GM19099 (cell line): ENCODE measurements around the gene AIRE.

Source experiments
- POLR2A ChIP-seq: IDR thresholded peaks from 3 replicates; pipeline ENCODE4 v1.6.1; 2011; ENCODE audit warnings: low read depth; ENCODE audit not compliant: insufficient read length; ENCODE audit errors: extremely low read depth

The AIRE gene

DNA sequence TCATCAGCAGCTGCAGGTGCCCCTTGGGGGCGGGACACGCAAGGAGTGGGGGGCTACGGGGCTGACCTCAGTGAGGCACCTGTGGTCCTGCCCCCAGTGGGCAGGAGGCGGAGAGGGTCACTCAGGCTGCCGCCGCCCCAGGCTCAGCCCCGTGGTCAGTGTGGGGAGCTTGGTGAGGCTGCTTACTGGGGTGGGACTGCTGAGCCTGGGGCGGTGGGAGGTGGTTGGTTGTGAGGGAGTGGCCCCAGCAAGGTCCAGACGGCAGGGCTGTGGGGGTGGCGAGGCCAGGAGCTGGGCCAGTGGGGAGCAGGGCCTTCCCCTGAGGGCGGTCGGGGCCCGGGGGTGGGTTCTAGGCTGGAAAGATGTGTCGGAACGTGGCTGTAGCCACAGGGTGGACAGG is 28.5 kb downstream of the AIRE start:
- TF ChIP-seq POLR2A = no peak

DNA sequence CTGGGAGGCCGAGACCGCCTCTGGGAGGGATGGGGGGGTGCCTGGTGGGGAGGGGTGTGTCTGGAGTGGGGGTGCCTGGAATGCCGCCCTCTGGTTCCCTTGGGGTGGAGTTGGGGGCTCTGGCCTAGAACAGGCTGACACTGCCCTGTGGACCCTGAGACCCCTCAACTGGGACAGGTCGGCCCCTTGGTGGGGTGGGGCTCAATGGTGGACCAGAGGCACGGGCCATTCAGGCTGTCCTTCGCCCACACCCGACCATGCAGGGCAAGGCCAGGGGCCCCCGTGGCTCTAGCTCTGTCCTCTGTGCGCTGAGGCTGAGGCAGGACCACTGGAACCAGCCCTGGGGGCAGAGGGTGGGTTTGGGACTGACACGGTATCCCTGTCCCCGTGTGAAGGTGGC is 28.9 kb downstream of the AIRE start:
- TF ChIP-seq POLR2A = no peak

DNA sequence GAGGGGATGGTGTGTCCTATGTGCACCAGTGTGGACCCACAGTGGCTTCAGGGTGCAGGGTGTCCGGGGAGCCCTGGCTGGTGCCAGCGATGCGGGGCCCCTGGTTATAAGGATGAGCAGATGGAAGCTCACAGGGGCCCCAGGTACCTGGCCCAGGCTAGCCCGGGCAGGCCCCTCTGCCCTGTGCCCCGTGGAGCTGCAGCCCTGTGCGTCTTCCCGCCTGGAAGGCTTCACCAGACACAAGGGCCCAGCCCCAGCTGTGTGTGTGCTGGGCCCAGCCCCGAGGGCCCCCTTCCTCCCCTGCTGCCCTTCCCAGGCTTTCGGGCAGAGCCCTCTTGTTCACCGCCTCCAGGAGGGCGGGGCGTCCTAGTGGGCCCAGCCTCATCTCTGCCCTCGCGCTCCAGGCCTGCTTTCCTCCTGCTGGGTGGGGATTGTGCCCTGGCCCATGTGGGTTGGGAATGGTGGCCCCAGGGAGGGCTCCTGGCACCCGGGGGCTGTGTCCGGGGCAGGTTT is 30.1 kb downstream of the AIRE start:
- no peak for TF ChIP-seq POLR2A

DNA sequence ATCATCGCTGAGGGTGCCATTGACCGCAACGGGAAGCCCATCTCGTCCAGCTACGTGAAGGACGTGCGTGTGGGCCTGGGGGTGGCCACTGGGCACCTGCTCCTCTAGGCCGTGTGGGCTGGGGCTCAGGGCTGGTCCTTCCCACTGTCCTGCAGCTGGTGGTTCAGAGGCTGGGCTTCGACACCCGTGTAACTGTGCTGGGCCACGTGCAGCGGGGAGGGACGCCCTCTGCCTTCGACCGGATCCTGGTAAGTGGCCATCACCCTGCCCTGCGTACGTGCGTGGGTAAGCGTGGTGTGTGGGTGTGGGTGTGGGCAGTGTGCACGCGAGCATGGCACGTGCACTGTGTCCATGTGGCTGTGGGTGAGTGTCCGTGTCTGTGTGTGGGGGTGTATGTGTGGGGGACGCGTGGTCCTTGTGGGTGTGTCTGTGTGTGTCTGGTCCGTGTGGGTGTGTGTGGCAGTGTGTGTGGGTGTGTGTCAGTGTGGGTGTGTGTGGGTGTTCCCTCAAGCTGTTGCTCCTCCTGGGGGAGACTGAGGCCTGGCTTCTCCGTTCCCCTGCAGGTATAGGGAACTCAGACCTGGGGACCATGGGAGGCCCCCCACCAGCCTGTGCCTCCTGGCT is 30.7 kb downstream of the AIRE start:
- TF ChIP-seq POLR2A = no peak

DNA sequence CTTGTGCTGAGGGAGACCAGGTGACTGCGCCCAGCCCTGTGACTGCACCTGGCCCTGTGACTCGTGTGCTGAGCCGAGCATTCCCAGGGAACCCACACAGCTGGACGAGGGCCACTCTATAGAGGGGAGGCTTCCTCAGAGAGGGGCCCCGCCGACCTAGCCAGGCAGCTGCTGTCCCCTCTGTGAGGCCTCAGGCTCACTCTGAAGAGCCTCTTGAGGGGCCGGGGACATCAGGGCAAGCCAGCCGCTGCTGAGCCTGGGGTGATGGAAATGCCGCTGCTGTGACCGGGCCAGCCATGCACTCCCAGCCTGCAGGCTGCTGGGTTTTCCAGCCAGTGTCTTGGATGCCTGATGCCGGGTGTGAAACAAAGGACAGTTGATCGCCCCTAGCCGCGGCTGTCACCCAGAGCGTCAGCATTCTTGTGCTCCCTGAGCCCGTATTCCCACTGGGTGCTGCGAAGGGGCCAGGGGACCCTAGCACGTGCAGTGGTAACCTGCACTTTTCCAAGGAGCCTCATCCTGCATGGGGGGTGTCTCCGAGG is 31.6 kb downstream of the AIRE start:
- no peak for TF ChIP-seq POLR2A

DNA sequence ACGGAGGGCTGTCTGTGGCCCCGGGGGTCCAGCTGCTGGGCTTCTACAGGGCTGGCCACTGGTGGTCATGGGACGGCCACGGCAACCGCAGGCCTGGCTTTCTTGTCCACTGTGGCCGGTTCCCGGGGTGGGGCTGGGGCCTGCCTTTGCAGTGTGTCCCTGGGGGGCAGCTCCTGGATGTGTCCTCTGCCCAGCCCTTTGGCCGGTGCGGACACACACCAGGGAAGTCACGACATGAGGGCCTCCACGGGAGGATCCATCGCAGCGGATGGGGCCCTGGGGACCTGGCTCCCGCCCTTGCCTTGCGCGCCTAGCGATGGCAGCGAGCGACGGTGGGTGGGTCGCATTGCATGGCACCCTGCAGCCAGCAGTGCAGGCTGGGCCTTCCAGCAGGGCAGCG is 32.2 kb downstream of the AIRE start:
- no peak for TF ChIP-seq POLR2A

DNA sequence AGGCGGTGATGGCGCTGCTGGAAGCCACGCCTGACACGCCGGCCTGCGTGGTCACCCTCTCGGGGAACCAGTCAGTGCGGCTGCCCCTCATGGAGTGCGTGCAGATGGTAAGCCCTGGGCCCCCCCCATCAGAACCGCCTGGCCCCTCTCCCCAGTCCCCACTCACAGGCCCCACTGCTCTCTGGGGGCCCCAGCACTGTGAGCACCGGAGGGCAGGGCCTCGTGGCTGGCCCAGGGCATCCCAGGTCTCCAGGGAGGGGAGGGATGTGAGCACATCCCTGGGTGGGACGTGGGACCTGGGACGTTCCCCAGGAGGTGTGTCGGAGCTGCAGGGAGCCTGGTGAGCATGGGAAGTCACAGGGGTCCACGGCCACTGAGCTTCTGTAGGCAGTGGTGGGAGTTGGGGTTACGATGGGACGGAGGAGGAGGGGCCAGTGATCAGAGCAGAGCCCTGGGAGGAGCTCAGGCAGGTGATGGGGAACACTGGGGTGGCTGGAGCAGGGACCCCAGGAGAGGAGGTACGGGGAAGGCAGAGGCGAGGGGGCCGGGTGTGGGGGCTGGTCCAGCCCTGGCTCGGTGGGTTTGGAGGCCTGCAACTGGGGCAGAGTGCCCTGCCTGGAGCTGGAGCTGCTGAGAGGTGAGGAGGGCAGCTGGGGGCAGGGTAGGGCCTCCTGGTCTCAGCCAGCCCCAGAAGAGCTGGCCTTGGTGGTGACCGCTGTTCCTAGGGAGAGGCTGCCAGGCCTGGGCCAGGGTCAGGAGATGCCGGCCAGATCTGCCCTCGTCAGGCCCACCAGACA is 33.0 kb downstream of the AIRE start:
- no peak for TF ChIP-seq POLR2A

DNA sequence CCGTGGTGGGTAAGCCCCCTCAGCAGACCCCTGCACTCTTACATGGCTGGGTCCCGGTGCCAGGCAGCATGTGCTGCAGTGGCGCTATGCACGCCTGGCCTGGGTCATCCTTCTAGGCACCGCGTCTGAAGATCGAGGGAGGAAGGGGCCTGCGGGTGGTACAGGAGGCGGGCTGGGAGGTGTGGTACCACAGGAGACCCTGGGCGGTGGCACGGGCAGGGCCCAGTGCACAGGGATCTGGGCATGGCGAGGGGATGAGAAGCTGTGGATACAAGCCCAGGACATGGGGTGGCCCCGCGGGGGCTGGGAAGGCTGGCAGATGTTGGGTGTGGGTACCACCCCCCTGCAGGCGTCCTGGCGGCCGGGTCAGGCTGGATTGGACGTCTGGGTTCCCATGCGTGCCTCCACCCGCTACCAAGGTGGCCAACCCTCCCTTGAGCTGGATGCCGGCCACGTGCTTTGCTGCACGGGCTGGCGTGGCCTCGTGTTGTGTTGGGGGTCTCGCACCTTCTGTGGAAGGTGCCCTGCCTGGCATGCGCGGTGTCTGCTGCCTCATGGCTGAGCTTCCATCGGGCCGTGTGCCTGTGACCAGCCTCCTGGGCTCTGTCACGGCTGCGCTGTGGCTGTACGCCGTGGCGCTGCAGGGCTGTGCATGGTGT is 33.9 kb downstream of the AIRE start:
- no peak for TF ChIP-seq POLR2A

DNA sequence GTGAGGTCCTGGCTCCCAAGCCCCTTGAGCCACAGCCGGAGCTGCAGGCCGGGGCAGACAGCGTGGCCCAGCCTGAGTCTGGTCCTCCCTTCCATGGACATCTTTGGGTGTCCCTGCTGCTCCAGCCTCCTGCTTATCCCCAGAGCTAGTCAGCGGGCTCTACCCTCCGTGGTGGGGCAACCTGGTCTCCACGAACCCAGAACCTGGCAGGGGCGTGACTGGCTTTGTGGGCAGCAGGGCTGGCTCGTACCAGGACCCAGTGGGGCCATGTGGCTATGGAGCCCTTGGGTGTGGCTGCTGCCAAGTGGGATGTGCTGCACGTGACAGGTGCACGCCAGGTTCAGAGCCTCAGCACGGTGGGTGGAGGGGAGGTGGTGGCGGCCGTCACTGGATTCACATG is 35.2 kb downstream of the AIRE start:
- TF ChIP-seq POLR2A = no peak

DNA sequence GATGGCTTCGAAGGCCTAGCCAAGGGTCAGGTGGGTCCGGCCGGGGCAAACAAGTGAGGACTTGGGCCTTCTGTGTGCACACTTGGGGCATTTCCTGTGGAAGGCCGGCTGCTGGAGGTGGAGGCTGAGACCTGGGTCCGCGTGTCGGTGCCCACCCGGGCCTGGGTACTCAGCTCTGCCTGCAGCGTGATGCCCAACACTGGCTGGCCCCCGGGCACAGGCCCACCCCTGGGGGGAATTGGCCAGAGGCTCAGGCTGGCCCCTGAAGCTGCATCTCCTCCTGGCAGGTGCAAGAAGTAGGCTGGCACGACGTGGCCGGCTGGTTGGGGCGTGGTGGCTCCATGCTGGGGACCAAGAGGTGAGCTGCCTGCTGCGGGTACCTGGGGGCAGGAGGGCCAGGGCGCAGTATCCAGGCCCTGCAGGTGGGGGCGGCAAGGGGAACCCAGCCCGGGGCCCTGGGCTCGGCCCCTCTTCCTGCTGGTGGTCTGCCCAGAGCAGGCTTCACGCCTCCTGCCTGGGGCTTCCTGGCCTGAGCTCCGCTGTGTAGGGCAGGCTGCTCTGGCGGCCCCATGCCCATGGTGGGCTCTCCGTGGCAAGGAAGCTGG is 36.3 kb downstream of the AIRE start:
- no peak for TF ChIP-seq POLR2A

DNA sequence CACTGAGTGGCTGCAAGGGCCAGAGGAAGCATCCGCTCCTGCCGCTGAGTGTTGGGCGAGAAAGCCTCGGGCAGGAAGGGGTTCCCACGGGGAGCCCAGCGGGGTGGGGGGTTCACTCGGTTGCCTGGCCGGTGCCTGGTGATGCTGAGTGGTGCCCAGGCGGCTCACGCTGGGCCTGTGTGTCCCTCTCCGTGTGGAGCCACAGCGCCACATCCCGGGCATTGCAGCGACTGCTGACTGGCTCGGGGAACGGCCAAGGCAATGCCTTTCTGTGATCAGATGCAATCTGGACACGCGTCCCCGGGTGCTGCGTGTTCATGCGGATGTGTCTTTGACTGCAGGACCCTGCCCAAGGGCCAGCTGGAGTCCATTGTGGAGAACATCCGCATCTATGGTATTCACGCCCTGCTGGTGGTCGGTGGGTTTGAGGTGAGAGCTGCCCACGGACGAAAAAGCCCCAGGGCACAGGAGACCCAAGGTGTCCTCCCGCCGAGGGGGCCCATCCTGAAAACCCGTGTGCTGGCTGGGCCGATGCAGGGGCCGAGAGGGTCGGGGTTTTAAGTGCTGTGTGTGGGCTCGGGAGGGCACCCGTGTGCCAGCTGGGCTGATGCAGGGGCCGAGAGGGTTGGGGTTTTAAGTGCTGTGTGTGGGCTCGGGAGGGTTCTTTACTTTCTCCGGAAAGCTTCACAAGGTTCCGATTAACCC is 37.1 kb downstream of the AIRE start:
- no peak for TF ChIP-seq POLR2A

DNA sequence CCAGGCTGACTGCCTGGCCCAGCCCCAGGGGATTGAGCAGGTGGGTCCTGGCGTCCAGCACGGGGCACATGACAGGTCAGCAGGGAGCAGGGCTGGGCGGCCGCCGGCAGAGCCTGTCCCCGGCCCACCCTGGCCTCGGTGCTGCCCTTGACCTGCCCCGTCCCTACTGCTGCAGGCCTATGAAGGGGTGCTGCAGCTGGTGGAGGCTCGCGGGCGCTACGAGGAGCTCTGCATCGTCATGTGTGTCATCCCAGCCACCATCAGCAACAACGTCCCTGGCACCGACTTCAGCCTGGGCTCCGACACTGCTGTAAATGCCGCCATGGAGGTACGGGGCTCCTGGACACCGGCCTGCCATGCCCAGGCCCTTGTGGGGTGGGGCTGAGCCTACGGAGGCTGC is 37.9 kb downstream of the AIRE start:
- no peak for TF ChIP-seq POLR2A

DNA sequence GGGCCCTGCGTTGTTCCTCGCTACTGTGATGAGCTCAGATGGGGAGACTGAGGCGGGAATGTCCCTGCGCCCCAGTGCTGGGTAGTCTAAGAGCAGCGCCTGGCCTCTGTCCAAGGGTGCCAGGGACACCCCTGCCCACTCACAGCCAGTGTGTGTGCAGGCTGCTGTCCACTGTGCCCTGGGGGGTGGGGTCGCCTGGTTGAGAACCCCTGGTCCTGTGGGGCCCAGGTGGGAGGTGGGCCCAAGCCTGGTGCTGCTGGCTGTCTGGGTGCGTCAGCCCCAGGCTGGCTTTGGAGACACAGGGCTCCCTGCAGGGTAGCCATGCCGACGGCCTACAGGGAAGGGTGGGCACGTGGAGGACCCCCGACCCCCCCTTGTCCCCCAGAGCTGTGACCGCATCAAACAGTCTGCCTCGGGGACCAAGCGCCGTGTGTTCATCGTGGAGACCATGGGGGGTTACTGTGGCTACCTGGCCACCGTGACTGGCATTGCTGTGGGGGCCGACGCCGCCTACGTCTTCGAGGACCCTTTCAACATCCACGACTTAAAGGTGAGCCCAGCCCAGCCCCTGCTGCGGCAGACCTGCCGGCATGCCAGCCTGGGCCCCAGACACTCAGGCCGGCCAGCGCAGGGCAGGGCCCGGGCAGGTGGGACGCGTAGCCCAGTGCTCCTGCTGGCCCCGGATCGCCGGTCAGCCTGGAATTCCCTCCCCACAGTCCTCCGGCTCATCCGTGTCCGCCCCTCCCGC is 38.6 kb downstream of the AIRE start:
- no peak for TF ChIP-seq POLR2A

DNA sequence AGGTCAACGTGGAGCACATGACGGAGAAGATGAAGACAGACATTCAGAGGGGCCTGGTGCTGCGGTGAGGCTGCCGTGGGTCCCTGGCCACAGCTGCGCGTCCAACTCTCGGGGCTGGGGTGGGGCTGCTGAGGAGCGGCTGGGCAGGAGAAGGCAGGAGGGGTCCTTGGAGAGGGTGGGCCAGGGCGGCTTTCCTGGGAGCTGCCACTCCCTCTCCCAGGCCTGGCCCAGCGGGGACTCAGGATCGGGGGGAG is 39.1 kb downstream of the AIRE start:
- TF ChIP-seq POLR2A = no peak

DNA sequence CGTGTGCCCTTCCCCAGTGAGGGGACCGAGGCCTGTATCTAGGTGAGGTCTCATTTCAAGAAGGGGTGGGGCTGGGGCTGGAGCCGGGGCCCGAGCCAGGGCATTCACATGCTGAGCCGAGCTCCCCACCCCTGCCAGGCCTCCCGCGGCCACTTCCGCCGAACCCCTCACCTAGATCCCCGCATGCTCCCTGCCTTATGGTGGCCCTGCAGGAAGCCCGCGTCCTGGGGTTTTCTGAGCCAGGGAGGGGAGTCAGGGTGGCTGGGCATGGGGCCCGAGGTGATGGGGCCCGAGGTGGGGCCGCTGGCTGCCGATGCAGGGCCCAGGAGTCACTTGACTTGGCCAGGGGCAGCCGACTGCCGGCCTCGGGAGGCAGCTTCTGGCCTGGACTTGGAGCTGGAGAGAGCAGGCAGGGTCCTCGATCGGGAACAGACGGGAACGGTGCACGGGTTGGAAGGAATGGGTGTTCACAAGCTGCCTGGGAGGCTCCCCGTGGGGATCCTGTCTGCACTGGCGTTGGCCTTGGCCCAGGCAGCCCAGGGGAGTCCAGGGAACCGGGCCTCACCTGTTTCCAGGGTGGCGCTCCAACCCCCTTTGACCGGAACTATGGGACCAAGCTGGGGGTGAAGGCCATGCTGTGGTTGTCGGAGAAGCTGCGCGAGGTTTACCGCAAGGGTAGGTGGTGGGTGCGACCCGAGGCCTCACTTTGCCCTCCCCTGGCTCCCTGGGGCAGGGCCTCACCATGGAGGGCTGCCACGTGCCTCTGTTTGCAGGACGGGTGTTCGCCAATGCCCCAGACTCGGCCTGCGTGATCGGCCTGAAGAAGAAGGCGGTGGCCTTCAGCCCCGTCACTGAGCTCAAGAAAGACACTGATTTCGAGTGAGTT is 40.0 kb downstream of the AIRE start:
- TF ChIP-seq POLR2A = no peak
